GM18505 (cell line): ENCODE measurements around the gene ACSM2A.
"Not testable (repeated sequence)": the region's sequence is repeated elsewhere in the genome, so short reads cannot be mapped to it uniquely, and the experiment has no call there.

Experiments
- ATAC-seq: cut with Tn5 transposase; IDR thresholded peaks from one replicate; pipeline ENCODE4 v1.9.1; 2021; ENCODE audit not compliant: unreplicated experiment
- POLR2A ChIP-seq: IDR thresholded peaks from 4 replicates; pipeline ENCODE4 v1.6.1; 2011; ENCODE audit warnings: borderline replicate concordance; ENCODE audit not compliant: insufficient read depth, insufficient read length; ENCODE audit errors: extremely low read depth

Gene ACSM2A

GRCh38 chr16:20451364-20451763 is at the start of gene ACSM2A:
Gene ACSM2A (plus strand): TSS chr16:20451521. CDS start chr16:20460115, 8,594 bp downstream.
- not testable (repeated sequence) for ATAC-seq

GRCh38 chr16:20402651-20403050 is 48.7 kb upstream of the ACSM2A start:
- no peak for ATAC-seq
- no peak for TF ChIP-seq POLR2A

GRCh38 chr16:20404637-20405036 is 46.7 kb upstream of the ACSM2A start, which contains the start of gene PDILT:
Gene PDILT (minus strand): TSS chr16:20404737. CDS start chr16:20399300, 5,437 bp downstream.
- ATAC-seq, result no peak
- no peak for TF ChIP-seq POLR2A

GRCh38 chr16:20409398-20410120 is 41.8 kb upstream of the ACSM2A start, which contains the start of gene ACSM5:
Gene ACSM5 (plus strand): TSS chr16:20409534. CDS start chr16:20411485, 1,951 bp downstream.
- TF ChIP-seq POLR2A, result no peak
- no peak for ATAC-seq

- TF ChIP-seq POLR2A, result no peak
- no peak for ATAC-seq
Observed at GRCh38 chr16:20410121-20410723, 41.1 kb upstream of the ACSM2A start.

GRCh38 chr16:20411055-20411454 is 40.3 kb upstream of the ACSM2A start:
- ATAC-seq, result no peak
- TF ChIP-seq POLR2A, result no peak

GRCh38 chr16:20415541-20415940 is 35.8 kb upstream of the ACSM2A start:
- TF ChIP-seq POLR2A, result no peak
- ATAC-seq, result no peak

- ATAC-seq, result not testable (repeated sequence)
Observed at GRCh38 chr16:20419093-20419492, 32.2 kb upstream of the ACSM2A start.

- ATAC-seq, result not testable (repeated sequence)
Observed at GRCh38 chr16:20421748-20422147, 29.6 kb upstream of the ACSM2A start.

GRCh38 chr16:20423772-20424128 is 27.6 kb upstream of the ACSM2A start:
- not testable (repeated sequence) for ATAC-seq

- no peak for ATAC-seq
Observed at GRCh38 chr16:20424129-20424866, 27.0 kb upstream of the ACSM2A start.

GRCh38 chr16:20427401-20427797 is 23.9 kb upstream of the ACSM2A start:
- not testable (repeated sequence) for ATAC-seq

More at GRCh38 chr16:20424129-20424866, 27.0 kb upstream of the ACSM2A start:
- no peak for TF ChIP-seq POLR2A

- not testable (repeated sequence) for ATAC-seq
Observed at GRCh38 chr16:20429499-20429898, 21.8 kb upstream of the ACSM2A start.

- not testable (repeated sequence) for ATAC-seq
Observed at GRCh38 chr16:20430480-20430879, 20.8 kb upstream of the ACSM2A start.

GRCh38 chr16:20430948-20431347 is 20.4 kb upstream of the ACSM2A start:
- no peak for TF ChIP-seq POLR2A

GRCh38 chr16:20438950-20439349 is 12.4 kb upstream of the ACSM2A start:
- ATAC-seq, result not testable (repeated sequence)

More at GRCh38 chr16:20430948-20431347, 20.4 kb upstream of the ACSM2A start:
- ATAC-seq, result no peak

- not testable (repeated sequence) for ATAC-seq
Observed at GRCh38 chr16:20439820-20440231, 11.5 kb upstream of the ACSM2A start.

GRCh38 chr16:20440731-20441130 is 10.6 kb upstream of the ACSM2A start:
- not testable (repeated sequence) for ATAC-seq
